Ramos (cell line): Measurements from ENCODE around the gene MLLT10.
"Not testable (repeated sequence)": the region's sequence is repeated elsewhere in the genome, so short reads cannot be mapped to it uniquely, and the experiment has no call there.

Experiments
- in situ Hi-C: fragments of 300-500 bp; cut with MboI; formaldehyde crosslinking; loops from one replicate; pipeline ENCODE4 v1.14.3; 2022; ENCODE audit warnings: low sequenced_read_pairs; ENCODE audit not compliant: unreplicated experiment

MLLT10 gene

DNA sequence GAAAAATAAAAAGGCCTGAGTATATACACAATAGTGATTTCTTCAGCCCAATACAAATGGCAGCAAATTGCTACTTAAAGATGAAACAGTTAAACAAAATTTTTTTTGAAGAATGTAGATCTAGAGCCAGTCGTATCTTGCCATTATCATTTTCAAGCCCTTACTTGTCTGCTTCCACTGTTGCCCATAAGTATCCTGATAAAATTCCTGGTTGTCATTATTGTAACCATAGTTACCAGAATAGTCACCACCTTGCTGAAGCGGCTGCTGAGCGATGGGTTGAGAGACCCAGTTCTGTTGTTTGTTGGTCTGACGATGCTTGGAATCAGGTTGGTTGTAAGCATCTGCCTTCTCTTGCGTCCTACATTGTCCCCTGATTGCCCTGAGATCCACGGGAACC lies 90.4 kb downstream of the MLLT10 start:
- in situ Hi-C loops = not testable (repeated sequence)

DNA sequence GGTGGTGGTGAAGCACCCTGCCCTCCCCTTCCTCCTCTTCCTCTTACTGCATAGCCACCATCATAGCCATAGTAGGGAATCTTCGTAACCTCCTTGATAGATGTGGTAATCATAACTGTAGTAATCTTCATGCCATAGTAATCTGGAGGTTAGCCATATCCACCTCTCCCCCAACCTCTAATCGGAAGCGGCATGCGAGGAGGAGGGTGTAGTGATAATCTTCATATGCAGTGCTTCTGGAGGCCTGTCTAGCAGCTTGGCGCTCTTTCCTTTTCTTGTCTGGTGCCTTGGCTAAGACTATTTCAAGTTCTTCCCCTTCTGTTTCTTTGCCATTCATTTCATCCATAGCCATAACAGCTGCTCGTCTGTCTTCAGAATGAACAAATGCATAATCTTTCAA lies 90.9 kb downstream of the MLLT10 start:
- in situ Hi-C loops = no loop called here

DNA sequence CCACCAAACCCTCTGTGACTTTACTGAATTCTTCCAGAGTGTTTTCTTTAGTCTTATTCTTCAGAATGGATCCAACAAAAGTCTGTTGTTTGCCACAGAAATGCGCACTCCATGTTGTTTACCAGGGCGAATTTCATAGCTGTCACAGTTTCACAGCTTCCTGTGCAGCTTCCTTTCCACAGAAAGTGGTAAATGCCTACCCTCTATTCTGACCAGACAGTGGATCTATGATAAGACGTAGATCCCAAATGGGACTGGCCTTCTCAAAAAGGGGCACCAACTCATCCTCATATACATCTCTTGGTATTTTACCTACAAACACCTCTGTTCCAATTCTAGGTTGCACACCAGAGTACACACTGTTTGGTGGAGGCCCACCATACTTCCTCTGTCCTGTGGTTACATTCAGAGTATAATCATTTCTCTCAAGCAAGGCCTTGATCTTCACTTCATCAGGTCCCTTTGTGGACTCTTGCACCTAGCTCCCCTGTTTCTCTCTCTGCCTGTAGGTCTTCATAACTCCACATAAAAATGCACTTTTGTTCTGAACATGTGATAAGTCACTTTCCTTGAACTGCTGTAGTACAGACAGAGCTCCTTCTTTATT lies 91.7 kb downstream of the MLLT10 start:
- in situ Hi-C loops = no loop called here

DNA sequence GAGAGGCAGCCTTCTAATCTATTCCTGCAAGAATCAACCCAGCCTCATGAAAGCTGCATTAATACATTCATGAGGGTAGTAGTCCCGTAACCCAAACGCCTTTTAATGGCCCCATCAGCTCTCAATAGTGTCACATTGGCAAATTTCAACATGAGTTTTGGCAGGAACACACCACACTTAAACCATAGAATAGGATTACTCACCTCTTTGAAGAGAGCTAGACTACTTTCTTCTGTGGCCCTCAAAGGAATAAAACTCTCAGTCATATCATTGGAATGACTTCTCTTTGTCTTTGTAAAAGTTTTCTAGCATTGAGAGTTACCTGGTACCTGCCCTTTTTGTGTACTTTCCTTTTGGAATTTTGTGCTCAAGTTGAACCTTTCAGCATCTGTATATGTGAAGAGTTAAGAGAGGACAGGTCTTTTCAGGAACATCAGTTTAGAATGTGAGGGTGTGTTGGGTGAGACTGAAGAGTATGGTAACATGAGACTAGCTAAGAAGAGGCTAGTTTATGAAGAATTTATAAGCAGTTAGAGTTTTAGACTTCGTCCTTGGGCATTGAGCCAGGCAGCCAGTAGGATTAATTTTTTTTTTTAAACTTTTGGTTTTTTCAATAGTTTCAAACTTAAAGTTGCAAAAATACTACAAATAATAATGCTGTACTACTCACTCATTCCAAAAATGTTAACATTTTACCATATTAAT lies 92.6 kb downstream of the MLLT10 start:
- in situ Hi-C loops = no loop called here

DNA sequence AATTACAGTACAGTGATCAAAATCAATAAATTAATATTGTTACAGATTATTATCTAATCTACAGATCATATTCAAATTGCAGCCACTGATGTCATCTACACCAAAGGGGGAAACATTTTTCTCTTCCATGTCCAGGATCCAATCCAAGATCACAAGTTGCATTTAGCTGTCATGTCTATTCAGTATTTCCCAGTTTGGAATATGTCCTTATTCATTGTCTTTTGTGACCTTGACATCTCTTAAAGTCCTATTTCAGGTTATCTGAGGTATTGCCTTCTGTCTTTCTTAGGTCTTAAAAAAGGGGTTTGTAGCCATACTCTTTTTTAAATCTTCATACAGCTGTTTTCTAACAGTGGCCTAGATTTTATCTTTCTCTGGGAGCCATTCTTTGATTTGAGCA lies 93.3 kb downstream of the MLLT10 start:
- in situ Hi-C loops = no loop called here

DNA sequence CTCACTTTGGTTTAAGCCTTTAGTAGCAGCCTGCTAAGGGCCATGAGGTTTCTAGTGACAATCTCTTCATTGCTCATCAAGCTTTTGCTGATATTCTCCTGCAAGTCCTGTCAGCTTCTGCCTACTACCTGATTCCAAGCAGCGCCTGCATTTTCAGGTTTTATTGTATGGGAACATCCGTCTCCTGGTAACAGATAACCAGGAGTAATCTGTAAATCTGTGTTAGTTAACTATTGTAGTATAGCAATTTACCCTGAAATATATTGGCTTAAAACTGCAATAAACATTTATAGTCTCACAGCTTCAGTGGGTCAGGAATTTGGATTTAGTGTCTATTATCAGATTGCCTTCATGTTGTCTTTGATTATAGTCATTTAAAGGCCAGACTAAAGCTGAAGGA lies 94.0 kb downstream of the MLLT10 start:
- in situ Hi-C loops = no loop called here

DNA sequence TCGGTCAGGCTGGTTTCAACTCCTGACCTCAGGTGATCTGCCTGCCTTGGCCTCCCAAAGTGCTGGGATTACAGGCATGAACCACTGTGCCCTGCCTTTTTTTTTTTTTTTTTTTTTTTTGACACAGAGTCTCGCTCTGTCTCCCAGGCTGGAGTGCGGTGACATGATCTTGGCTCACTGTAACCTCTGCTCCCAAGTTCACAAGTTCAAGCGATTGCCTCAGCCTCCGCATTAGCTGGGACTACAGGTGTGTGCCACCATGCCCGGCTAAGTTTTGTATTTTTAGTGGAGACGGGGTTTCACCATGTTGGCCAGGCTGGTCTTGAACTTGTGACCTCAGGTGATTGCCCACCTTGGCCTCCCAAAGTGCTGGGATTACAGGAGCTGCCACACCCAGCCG lies 94.6 kb downstream of the MLLT10 start:
- in situ Hi-C loops = not testable (repeated sequence)

DNA sequence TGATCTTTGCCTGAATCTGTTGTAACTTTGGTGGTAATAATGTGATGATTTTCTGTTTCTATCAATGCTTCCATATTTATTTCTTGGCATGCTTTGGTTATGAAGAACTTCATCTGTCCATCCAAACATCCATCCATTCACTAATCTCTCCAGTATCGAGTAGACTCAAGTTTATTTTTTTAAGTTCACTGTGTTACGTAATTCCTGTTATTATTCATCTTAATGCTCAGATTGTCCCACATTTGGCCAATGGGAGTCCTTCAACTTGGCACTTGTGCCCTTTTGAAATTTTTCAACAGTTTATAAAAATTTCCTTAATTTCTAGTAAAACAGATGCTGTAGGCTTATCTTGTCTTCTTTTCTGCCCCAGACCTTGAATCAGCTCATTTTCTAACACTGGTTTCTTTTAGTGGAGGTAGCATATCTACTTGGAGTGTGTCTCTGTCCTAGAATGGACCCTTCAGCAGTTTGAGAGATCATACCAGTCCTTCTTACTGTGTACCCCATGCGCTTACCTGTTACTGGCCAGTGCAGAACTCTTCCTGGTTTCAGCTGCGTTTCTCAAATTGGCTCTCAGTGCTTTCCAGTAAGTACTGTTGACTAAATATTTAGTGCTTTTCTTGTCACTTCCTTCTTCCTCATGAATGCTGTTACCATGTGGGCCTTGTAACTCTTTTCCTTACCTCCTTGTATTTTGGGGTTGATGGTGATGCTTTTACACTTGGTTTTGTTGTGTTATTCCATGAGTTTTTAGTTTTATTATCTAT lies 100.8 kb downstream of the MLLT10 start:
- in situ Hi-C loops = no loop called here

DNA sequence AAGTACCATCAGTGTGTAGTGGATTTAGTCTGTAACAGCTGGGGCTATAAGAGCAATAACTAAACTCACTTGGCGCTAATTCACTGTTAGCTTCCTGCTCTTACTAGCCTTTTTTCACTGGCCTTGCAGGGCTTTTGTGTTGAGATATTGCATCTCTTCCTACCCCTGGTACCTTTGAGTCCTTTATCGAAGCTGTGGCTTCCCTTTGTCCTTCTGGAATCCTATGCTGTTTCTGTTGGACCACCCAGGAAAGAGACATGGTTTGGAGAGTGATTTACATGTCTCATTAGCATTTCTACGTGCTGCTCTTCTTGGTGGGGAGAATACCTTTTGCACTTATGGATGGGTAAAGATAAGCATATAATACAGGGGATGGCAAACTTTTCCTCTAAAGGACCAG lies 103.8 kb downstream of the MLLT10 start:
- in situ Hi-C loops = no loop called here

DNA sequence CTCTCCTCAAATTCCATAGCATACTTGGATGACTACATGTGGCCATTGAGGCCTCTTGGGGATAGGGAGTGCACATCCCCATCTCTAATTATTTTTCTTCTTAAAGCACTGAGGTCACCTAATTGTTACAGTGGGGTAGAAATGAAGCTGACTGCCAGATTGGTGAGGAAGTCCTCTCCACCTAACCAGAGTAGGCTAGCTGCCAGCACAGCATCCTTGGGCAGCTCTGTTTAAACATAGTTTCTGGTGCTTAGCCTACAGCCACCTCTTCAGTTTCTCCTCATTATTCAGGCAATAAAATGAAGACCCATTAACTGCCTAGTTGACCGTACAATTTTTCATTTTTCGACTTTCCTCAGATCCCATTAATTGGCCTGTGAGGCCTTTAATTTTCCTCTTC lies 104.6 kb downstream of the MLLT10 start:
- in situ Hi-C loops = no loop called here

DNA sequence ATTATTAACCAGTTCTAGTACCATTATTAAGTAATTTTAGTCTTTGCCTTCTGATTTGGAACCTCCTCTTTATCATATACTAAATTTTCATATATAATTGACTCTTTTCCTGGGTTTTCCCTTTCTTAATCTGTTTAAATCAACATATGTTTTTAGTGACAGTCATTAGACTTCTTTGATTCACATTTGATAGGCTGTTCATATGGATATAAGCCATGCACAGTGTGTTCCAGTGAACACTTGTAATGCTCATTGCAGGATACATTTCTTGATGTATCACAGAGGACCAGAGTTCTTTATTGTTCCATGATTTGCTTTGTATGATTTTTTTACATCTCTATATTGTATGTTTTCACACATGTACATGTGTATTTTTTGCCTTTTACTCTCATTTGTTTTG lies 114.0 kb downstream of the MLLT10 start:
- in situ Hi-C loops = no loop called here

DNA sequence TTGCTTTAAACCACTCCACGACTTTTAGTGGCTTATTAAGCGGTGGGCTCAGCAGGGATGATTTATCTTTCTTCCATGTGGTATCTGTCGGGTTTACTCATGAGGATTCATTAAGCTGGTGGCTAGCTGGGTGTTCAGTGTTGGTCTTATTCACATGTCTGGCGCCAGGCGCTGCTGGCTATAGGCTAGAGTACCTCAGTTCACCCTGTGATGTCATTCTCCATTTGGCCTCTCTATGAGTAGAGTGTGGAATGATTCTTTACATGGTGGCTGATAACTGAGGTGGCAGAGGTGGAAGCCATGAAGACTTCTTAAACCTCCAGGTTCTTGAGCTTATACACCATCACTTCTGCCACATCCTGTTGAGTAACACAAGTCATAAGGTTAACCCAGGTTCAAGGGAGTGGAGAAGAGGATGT lies 115.4 kb downstream of the MLLT10 start:
- in situ Hi-C loops = no loop called here

DNA sequence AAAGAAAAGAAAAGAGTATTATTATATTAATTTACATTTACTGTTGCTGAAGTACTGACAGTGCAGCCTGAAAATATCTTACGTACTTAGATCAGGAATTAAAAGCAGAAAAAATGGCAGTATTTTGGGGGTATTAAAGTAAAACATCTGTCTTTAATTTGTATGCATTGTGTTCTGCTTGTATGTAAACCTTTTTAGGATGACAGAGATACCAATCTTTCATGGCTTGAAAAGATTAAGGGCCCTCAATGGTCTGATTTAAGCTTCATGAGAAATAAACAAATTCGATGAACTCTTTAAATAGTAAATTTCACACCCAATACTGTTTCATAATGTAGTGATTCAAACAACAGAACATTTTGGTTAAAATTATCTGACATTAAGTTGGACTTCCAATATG lies 116.3 kb downstream of the MLLT10 start:
- in situ Hi-C loops = no loop called here

DNA sequence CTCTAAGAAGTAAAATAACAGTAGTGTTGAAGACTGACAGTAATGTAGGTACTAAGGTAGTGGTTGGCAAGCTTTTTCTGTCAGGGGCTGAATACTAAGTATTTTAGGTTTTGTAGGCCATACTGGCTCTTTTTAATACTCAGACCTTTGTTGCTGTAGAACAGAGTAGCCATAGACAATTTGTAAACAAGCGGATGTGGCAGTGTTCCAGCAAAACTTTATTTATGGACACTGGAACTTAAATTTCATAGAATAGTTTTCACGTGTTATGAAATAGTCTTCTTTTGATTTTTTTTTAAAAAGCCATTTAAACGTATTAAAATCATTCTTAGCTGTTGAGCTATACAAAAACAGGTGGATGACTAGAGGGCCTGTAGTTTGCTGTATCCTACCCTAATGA lies 121.2 kb downstream of the MLLT10 start:
- in situ Hi-C loops = no loop called here

DNA sequence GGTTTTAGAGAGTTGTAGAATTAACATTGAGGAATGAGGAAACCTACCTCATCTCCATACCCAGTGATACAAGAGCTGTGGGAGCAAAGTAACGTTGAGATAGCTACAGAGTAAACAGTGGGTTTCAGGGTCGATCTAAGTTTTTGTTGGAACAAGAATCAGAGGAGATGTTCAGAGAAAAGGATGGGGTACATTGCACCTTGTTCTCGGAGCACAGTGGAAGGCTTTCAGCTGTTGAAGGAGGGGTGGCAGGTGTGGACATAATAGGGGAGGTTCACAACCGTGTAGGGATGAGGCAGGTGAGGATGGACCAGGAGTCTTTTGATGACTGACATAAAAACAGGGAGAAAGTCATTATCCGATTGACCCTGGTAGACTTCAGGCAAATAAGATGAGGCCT lies 121.7 kb downstream of the MLLT10 start:
- in situ Hi-C loops = no loop called here

DNA sequence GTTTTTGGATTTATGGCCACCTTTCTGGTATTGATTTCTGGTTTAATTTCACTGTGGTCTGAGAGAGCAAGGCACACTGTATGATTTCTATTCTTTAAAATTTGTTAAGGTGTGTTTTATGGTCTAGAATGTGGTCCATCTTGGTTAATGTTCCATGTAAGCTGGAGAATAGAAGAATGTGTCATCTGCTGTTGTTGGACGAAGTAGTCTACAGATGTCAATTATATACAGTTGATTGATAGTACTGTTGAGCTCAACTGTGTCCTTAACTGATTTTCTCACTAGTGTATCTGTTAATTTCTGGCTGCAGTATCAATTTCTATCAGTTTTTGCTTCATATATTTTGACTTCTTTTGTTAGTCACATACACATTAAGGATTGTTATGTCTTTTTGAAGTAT lies 127.1 kb downstream of the MLLT10 start:
- in situ Hi-C loops = no loop called here

DNA sequence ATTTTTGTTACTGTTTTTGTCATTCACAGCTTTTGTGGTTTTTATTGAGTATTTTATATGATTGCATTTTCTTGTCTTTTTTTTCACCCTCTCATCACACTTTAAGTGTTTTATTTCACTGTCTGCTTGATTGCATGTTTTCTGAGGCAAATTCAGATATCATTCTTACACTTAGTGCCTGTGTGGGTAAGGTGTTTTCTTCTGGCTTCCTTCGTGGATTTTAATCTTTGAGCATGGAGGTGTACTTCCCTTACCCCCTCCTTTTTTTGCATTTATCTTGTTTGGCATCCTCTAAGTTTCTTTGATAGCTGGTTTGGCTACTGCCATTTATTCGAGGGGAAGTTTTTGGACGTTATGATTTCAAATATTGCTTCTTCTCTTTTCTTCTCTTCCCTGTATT lies 127.9 kb downstream of the MLLT10 start:
- in situ Hi-C loops = no loop called here

DNA sequence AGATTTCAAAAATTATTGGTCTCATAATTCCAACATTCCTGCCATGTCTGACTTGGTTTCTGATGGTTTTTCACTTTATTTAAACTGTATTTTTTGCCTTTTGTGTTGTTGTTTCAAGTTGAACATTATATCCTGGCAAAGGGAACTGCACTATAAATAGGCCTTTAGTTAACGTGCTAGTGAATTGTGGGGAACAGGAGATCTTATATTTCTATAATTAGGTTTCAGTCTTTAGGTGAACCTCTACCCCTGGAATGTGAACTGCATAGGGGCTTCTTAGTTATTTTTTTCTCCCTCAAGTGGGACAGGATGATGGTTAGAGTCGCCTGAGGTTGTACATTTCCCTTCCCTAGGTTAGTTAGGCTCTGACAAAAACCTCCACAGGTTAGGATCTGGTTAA lies 128.6 kb downstream of the MLLT10 start:
- in situ Hi-C loops = no loop called here

DNA sequence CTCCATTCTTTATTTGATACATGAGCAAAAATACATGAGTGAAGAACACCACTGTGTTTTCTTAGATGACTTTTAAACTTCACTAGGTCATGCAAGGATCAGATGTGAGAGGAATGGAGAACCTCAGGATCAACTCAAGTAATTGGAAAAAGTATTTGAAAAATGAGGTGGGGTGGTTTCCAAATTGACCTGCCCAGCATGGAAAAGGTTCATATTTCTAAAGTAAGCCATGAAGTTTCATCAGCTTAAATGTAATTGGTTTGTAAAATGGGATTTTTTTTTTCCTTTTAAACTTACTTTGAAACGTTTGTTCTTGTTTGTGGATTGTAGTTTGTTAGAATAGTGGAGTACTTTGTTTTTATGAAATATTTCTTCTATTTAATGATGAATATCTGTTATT lies 134.8 kb downstream of the MLLT10 start:
- in situ Hi-C loops = no loop called here

DNA sequence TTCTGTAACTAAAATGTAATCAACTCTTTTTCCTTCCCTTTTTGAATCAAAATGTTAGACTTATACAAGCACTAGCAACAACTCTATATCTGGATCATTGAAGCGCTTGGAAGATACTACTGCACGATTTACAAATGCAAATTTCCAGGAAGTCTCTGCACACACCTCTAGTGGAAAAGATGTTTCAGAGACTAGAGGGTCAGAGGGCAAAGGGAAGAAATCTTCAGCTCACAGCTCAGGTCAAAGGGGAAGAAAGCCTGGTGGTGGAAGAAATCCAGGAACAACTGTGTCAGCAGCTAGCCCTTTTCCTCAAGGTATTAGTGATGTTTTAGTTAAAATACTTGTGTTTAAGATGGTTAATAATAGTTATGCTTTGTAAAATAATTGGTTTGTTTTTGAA lies 136.4 kb downstream of the MLLT10 start:
- in situ Hi-C loops = no loop called here

DNA sequence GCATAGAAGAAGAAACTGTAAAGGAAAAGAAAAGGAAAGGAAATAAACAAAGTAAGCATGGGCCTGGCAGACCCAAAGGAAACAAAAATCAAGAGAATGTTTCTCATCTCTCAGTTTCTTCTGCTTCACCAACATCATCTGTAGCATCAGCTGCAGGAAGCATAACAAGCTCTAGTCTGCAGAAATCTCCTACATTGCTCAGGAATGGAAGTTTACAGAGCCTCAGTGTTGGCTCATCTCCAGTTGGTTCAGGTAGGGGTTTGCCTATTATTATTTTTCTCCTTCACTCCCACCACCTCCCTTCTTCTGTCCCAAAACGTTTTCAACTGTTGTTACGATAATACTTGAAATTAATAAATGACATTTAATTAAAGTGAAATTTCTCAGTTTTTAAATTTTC lies 139.6 kb downstream of the MLLT10 start:
- in situ Hi-C loops = no loop called here
